Measurements from ENCODE around the gene BANF1. TPM values are rescaled to one million over a fixed set of nuclear protein-coding genes. Genes with fewer than 3 reads are reported as not detected.

BANF1 gene
- total RNA-seq, 4 donors from 2014 or later: 8.7 to 136 (median 76.6) TPM

GRCh38 chr11:65978391-65979238, 23.7 kb upstream of the BANF1 start:
- DNase-seq: no peak
- intact Hi-C loops (cut with DNase I; ENCODE audit: low total_unique reads): no loop called here
- Histone ChIP-seq H3K27me3 (no peaks in the 10 kb centered on the region), H3K4me3 (no peak overlapping the region), H3K4me1 (no peaks in the 10 kb centered on the region), H3K9me3 (no peaks in the 10 kb centered on the region), H3K36me3 (no peaks in the 10 kb centered on the region), H3K27ac (no peak overlapping the region)
- TF ChIP-seq POLR2A (IDR thresholded peaks at IDR 0.05) (no peak), CTCF (IDR thresholded peaks at IDR 0.05) (no peak)

GRCh38 chr11:65979261-65979759, 23.0 kb upstream of the BANF1 start:
- Histone ChIP-seq H3K27me3 (no peaks in the 10 kb centered on the region), H3K36me3 (no peaks in the 10 kb centered on the region), H3K4me1 (no peaks in the 10 kb centered on the region), H3K9me3 (no peaks in the 10 kb centered on the region), H3K27ac (no peak overlapping the region), H3K4me3 (no peak overlapping the region)
- DNase-seq: no peak
- intact Hi-C loops (cut with DNase I; ENCODE audit: low total_unique reads): no loop called here
- TF ChIP-seq POLR2A (IDR thresholded peaks at IDR 0.05): no peak
- TF ChIP-seq CTCF (IDR thresholded peaks at IDR 0.05): no peak

- intact Hi-C loops (cut with DNase I; ENCODE audit: low total_unique reads): no loop called here
Measured at GRCh38 chr11:65981101-65981740, 21.1 kb upstream of the BANF1 start.

DNA sequence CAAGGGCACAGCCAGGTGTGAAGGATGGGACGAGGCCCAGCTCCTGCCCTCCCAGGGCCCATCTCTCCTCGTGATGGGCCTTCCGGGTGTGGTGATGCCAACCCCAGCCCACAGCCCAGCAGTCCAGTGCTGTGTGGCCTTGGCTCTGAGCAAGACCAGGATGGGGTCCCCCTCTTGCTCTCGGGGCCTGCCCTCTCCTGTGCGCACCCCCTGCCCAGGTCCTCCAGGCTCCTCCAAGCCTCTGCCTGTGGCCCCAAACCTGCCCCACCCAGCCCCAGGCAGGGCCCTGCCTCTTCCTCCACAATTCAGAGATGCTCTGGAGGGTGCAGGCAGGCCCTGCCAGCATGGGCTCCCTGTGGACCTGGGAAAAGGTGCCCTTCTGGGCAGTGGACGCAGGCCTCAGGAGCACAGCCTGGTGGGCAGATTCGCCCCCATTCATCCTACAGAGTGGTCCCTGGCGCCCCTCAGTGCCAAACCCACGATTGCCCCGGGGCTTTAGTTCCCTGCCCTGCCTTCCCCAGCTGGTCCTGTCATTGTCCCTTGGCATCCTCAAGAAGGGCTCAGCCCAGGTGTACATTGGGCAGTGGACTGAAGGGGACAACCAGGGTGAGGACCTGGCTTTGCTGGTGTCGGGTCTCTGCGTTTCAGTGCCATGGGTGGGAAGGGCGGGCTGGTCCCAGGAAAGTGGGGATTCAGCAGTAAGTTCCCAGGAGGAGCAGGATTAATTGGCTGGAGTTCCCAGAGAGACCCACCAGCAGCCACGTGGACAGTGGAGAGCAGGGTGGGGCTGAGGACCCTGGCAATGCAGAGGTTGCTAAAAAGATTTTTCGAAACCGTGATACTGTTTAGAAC, 20.1 kb upstream of the BANF1 start:
- Histone ChIP-seq H3K27me3 (no peaks in the 10 kb centered on the region), H3K27ac (no peak overlapping the region), H3K4me3 (no peak overlapping the region), H3K9me3 (no peaks in the 10 kb centered on the region), H3K36me3 (no peaks in the 10 kb centered on the region), H3K4me1 (no peaks in the 10 kb centered on the region)
- no peak for TF ChIP-seq POLR2A (IDR thresholded peaks at IDR 0.05)
- TF ChIP-seq CTCF (IDR thresholded peaks at IDR 0.05): no peak
- DNase-seq: no peak
- intact Hi-C loops (cut with DNase I; ENCODE audit: low total_unique reads): no loop called here

More at GRCh38 chr11:65981101-65981740, 21.1 kb upstream of the BANF1 start:
- Histone ChIP-seq H3K27me3 (no peaks in the 10 kb centered on the region), H3K27ac (no peak overlapping the region), H3K4me3 (no peak overlapping the region), H3K36me3 (no peaks in the 10 kb centered on the region), H3K9me3 (no peaks in the 10 kb centered on the region), H3K4me1 (no peaks in the 10 kb centered on the region)
- TF ChIP-seq POLR2A (IDR thresholded peaks at IDR 0.05): no peak
- no peak for DNase-seq

DNA sequence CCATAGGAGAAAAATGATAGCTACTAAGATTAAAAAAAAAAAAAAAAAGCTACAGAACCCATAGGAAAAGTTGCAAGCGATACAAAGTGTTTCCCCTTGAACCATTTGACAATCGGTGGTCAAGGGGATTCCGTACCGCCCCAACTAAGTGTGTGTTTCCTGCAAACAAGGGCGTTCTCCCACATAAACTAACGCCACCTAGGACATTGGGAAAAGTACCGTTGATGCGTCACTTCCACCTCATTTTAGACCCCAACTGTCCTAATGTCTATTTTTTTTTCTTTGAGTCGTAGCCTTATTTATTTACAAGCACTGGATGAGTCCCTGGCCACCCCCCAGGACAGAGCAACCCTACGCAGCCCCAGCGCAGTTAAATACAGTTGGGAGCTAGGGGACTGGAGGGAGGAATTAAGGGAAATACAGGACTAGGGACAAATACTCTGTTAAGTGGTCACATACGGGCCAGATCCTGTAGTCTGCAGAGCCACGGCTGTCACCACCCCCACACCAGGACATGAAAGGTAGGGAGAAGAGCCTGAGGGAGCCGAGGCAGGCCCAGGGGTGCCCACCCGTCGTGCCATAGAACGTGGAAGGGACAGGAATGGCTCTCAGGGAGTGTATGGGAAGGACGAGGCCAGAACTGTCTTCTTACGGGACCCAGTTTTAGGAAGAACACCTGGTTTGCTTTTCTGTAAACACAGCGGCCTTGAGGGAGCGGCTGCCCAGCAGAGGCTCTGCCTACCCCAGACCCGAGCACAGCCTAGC, 19.3 kb upstream of the BANF1 start:
- Histone ChIP-seq H3K9me3 (no peaks in the 10 kb centered on the region), H3K27ac (no peak overlapping the region), H3K36me3 (no peaks in the 10 kb centered on the region), H3K27me3 (no peaks in the 10 kb centered on the region), H3K4me1 (no peaks in the 10 kb centered on the region), H3K4me3 (no peak overlapping the region)
- TF ChIP-seq POLR2A (IDR thresholded peaks at IDR 0.05): no peak
- TF ChIP-seq CTCF (IDR thresholded peaks at IDR 0.05): no peak
- DNase-seq: no peak
- intact Hi-C loops (cut with DNase I; ENCODE audit: low total_unique reads): no loop called here

Data from uterus (tissue), 4 donors.